Measurements from ENCODE around the gene IFNA6.

IFNA6 gene

DNA sequence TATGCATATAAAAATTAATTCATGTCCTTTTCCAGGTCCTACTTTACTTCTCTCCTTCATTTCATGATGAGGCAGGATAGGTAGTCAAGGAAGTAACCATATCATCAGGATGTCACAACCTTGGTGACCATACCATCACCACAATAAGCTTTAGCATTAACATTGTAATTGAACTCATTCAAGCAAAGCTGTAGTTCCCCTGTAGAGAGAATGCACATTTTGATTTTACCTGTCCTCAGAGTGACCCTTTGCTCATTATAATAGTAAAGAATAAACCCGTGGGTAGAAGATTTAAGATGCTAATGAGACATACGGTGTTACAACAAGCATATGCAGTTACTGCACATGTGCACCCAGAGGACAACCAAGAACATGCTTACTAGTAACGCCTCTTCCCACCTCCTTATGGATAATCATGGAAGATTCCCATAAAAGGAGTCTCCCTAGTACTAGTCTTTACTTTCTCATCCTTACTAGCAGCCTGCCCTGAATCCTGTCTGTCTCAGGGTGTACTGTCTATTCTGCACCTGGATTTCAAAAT lies 2.2 kb downstream of the IFNA6 start:
- TF ChIP-seq, protein P1, sequence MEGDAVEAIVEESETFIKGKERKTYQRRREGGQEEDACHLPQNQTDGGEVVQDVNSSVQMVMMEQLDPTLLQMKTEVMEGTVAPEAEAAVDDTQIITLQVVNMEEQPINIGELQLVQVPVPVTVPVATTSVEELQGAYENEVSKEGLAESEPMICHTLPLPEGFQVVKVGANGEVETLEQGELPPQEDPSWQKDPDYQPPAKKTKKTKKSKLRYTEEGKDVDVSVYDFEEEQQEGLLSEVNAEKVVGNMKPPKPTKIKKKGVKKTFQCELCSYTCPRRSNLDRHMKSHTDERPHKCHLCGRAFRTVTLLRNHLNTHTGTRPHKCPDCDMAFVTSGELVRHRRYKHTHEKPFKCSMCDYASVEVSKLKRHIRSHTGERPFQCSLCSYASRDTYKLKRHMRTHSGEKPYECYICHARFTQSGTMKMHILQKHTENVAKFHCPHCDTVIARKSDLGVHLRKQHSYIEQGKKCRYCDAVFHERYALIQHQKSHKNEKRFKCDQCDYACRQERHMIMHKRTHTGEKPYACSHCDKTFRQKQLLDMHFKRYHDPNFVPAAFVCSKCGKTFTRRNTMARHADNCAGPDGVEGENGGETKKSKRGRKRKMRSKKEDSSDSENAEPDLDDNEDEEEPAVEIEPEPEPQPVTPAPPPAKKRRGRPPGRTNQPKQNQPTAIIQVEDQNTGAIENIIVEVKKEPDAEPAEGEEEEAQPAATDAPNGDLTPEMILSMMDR (IDR thresholded peaks at IDR 0.05; ENCODE audit: low read depth, low read length) = no peak
- no peak overlapping the region for H3K4me3 ChIP-seq (ENCODE audit: low read depth, low read length)

GRCh38 chr9:21340735-21341134 lies 10.0 kb downstream of the IFNA6 start:
- no peak overlapping the region for H3K4me3 ChIP-seq (ENCODE audit: low read depth, low read length)
- TF ChIP-seq, protein P1 (IDR thresholded peaks at IDR 0.05; ENCODE audit: low read depth, low read length) = no peak

DNA sequence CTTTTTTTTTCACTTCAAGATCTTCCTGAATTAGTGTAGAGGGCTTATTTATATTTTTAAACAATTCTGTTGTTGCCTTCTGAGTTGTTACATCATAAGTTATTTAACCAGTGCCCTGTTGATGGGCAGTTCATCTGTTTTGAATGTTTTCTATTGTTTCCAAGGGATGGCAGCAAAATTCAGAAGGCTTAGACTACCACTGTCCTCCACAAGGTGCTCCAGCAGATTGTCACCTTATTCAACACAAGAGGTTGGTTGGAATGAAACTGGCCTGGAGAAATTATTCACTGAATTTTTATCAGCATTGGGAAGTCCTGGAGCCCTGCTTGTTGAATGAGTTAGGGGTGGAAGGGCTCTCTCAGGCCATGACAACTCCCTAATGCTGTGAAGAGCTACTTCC lies 14.2 kb downstream of the IFNA6 start:
- TF ChIP-seq, protein P1 (IDR thresholded peaks at IDR 0.05; ENCODE audit: low read depth, low read length) = no peak
- no peak overlapping the region for H3K4me3 ChIP-seq (ENCODE audit: low read depth, low read length)

DNA sequence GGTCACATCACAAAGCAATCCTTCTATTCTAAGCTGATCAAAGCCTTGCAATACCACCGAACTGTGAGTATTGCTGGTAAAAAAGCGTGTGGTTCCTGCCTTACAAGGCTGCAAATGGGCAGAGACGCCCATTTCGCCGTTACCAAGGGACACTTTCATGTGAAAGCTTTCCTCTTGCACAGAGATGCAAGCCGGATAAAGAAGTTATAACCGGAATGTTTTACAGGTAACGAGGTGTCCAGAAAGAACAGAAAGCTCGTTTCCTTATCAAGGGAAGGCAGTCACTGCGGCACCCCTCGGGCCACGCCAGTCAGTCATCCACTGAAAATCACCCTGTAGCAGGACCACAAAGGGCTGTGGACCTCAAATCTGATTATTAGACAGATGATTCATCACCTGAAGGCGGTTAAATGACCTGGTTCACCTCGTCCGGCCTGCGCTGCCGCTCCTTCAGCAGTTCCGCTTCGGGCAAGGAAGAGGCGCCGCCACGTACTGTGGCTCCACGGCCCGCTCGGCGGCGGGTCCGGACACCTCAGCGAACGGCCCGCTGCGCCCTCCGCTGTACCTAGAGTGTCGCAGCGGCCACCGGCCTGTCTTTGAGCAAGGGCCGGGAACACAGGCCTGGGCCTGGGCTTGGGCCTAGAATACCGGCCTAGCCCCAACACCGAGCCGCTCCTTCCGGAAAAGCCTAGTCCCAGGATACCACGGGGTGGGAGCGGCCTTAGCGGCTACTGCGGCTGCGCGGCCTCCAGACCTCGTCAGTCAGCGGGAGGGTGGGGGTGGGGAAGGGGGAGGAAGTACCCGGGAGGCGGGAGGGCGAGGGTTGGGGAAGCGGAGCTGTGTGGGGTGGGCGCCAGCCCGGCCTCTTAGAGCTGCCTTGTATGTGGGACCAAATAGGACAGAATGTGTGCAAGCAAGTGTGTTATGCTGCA lies 15.7 kb downstream of the IFNA6 start, which contains the start of gene KLHL9:
Gene KLHL9 (minus strand): TSS at position 704 of the 932 bp plus-strand sequence. CDS start 545 bp downstream, at position 159.
- TF ChIP-seq, protein P1 (IDR thresholded peaks at IDR 0.05; ENCODE audit: low read depth, low read length) = no peak
- peak within 1 kb of the TSS; percentile 90 for H3K4me3 ChIP-seq (ENCODE audit: low read depth, low read length)

- TF ChIP-seq, protein P1 (IDR thresholded peaks at IDR 0.05; ENCODE audit: low read depth, low read length) = no peak
- H3K4me3 ChIP-seq (ENCODE audit: low read depth, low read length) = peak overlapping the region; percentile 90
These were observed 17.5 kb downstream of the IFNA6 start for GRCh38 chr9:21333226-21333625.

DNA sequence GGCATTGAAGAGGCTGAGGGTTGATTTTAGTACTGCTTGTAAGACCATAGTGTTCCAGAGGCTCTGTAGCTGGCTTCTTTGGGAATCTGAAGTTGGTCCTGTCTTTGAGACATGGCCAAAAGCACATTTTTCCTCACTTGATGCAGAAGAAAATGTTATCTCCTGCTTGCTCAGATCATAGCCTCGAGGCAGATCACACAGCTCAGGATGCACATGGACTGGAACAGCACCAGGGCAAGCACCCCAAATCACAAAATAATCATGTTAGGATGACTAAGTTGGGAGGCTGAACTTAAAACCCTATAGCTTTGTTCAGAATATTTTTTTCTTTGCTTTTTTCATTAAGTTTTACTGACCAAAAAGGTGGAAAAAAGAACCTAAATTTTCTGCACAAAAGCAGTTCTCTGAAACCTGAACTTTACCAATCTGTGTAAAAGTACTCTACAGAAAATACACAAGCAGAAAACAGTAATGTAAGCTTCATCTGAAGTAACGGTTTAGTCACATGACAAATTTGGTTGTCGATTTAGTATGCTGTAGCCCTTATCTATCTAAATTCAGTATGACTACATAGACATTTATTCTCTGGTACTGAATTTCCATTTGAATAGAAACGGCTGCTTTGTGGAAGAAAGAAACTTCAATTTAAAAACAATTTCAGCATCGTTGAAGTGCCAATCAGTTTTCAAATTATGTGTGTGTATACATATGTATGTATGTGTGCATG lies 18.8 kb downstream of the IFNA6 start:
- TF ChIP-seq, protein P1 (IDR thresholded peaks at IDR 0.05; ENCODE audit: low read depth, low read length) = no peak
- H3K4me3 ChIP-seq (ENCODE audit: low read depth, low read length) = no peak overlapping the region

Data from WI38 (cell line).